Measurements from ENCODE around the gene RIN2. TPM values are rescaled to one million over a fixed set of nuclear protein-coding genes. Genes with fewer than 3 reads are reported as not detected.

Gene RIN2
- total and polyA plus RNA-seq, 9 of the 15 experiments (the other 6 are each of a cell fraction or from before 2014, with no cell fraction given): 0.09 TPM; not detected in 8

GRCh38 chr20:19773471-19773870 is 15.4 kb downstream of the RIN2 start:
- Histone ChIP-seq H3K4me1 (replicated peaks in 1 of 2; ENCODE audit: control insufficient read depth in 2 of 2, insufficient read depth in 2 of 2, low read length in 2 of 2) (no peaks in the 10 kb centered on the region), H3K9me3 (replicated peaks; ENCODE audit: control insufficient read depth, insufficient read depth, low read depth, low read length) (no peaks in the 10 kb centered on the region), H3K4me3 (no peak overlapping the region), H3K79me2 (ENCODE audit: control insufficient read depth, insufficient read depth, low read length) (no peaks in the 10 kb centered on the region), H2AFZ (ENCODE audit: low read depth, low read length) (no peak overlapping the region), H3K27ac (ENCODE audit: extremely low read depth, low read depth, low read length) (no peak overlapping the region), H3K36me3 (ENCODE audit: control insufficient read depth, insufficient read depth, low read length) (no peaks in the 10 kb centered on the region), H3K27me3 (ENCODE audit: control insufficient read depth in 2 of 2, insufficient read depth in 2 of 2, low read length in 2 of 2) (peaks cover 0 to 5% of the 10 kb centered on the region in 2 experiments; a peak in 2 of 5 replicates), H4K20me1 (replicated peaks; ENCODE audit: control insufficient read depth, insufficient read depth, low read length) (0 out of 2 replicates have a peak, but pooled peaks cover 4% of the 10 kb centered on the region), H3K9ac (ENCODE audit: insufficient read depth in 1 of 2, low read depth in 2 of 2, low read length in 2 of 2) (no peak overlapping the region), H3K9me1 (ENCODE audit: control insufficient read depth, insufficient read depth, low read length) (no peaks in the 10 kb centered on the region), H3K4me2 (ENCODE audit: insufficient read depth, low read length) (no peak overlapping the region)
- CTCF ChIA-PET (ENCODE audit: low intra/inter-chr PET ratio): no interaction called here
- TF ChIP-seq ZNF316 (IDR thresholded peaks at IDR 0.05) (no peak), MCM7 (IDR thresholded peaks at IDR 0.05) (no peak), KLF10 (CRISPR knock-in tag; IDR thresholded peaks at IDR 0.05) (no peak), MAFF (IDR thresholded peaks at IDR 0.05; ENCODE audit: low read length) (no peak)
- FAIRE-seq (no peak), DNase-seq (ENCODE audit: extremely low read depth in 1 of 4, low spot score in 3 of 4) (no peak), ATAC-seq (no peak)
- intact Hi-C loops (cut with micrococcal nuclease): no loop called here
- in situ Hi-C loops (cut with MboI): no loop called here
- WGBS (ENCODE audit: insufficient coverage, low coverage, missing lambda C conversion rate): 0% methylated on average over 2 of the region's 4 CpGs
- POLR2A ChIA-PET: interaction anchor here (1.0 kb wide), 1 partner anchor 10 kb away, joined by 3 read pairs; no protein-coding TSS in a partner anchor
- no TSS peak for BruUV-seq (replicated peaks)

GRCh38 chr20:19774135-19774933 is 16.3 kb downstream of the RIN2 start:
- BruUV-seq (replicated peaks): no TSS peak

More at GRCh38 chr20:19774135-19774933, 16.3 kb downstream of the RIN2 start:
- Histone ChIP-seq H3K4me2 (ENCODE audit: insufficient read depth, low read length) (no peak overlapping the region), H3K9me3 (replicated peaks; ENCODE audit: control insufficient read depth, insufficient read depth, low read depth, low read length) (no peaks in the 10 kb centered on the region), H3K9me1 (ENCODE audit: control insufficient read depth, insufficient read depth, low read length) (no peaks in the 10 kb centered on the region), H3K79me2 (ENCODE audit: control insufficient read depth, insufficient read depth, low read length) (no peaks in the 10 kb centered on the region), H3K27me3 (ENCODE audit: control insufficient read depth in 2 of 2, insufficient read depth in 2 of 2, low read length in 2 of 2) (peaks cover 0 to 5% of the 10 kb centered on the region in 2 experiments; a peak in 2 of 5 replicates), H4K20me1 (replicated peaks; ENCODE audit: control insufficient read depth, insufficient read depth, low read length) (0 out of 2 replicates have a peak, but pooled peaks cover 1% of the 10 kb centered on the region), H3K36me3 (ENCODE audit: control insufficient read depth, insufficient read depth, low read length) (no peaks in the 10 kb centered on the region), H2AFZ (ENCODE audit: low read depth, low read length) (no peak overlapping the region), H3K27ac (ENCODE audit: extremely low read depth, low read depth, low read length) (no peak overlapping the region), H3K4me3 (no peak overlapping the region), H3K4me1 (replicated peaks in 1 of 2; ENCODE audit: control insufficient read depth in 2 of 2, insufficient read depth in 2 of 2, low read length in 2 of 2) (no peaks in the 10 kb centered on the region), H3K9ac (ENCODE audit: insufficient read depth in 1 of 2, low read depth in 2 of 2, low read length in 2 of 2) (no peak overlapping the region)
- intact Hi-C loops (cut with micrococcal nuclease): no loop called here
- ChIA-PET CTCF (ENCODE audit: low intra/inter-chr PET ratio) (no interaction called here), POLR2A (interaction anchor here (1.0 kb wide), 1 partner anchor 9 kb away, joined by 3 read pairs; no protein-coding TSS in a partner anchor)
- TF ChIP-seq FUS (optimal IDR thresholded peaks at IDR 0.05; ENCODE audit: low read depth, low read length): no peak
- TF ChIP-seq CHCHD3 (CRISPR knock-in tag; IDR thresholded peaks at IDR 0.05): no peak
- no peak for TF ChIP-seq C11orf30 (IDR thresholded peaks at IDR 0.05; ENCODE audit: low read depth)
- TF ChIP-seq ZNF830 (CRISPR knock-in tag; IDR thresholded peaks at IDR 0.05): no peak
- no peak for TF ChIP-seq ZNF717 (CRISPR knock-in tag; IDR thresholded peaks at IDR 0.05)
- no peak for TF ChIP-seq RFX1 (IDR thresholded peaks at IDR 0.05)
- no peak for TF ChIP-seq TAF7 (tag; IDR thresholded peaks at IDR 0.05)
- no peak for TF ChIP-seq ZC3H8 (IDR thresholded peaks at IDR 0.05)
- no peak for TF ChIP-seq ZNF778 (CRISPR knock-in tag; IDR thresholded peaks at IDR 0.05)
- TF ChIP-seq PHF8 (IDR thresholded peaks at IDR 0.05; ENCODE audit: borderline replicate concordance, low read length): no peak
- TF ChIP-seq, protein P1, sequence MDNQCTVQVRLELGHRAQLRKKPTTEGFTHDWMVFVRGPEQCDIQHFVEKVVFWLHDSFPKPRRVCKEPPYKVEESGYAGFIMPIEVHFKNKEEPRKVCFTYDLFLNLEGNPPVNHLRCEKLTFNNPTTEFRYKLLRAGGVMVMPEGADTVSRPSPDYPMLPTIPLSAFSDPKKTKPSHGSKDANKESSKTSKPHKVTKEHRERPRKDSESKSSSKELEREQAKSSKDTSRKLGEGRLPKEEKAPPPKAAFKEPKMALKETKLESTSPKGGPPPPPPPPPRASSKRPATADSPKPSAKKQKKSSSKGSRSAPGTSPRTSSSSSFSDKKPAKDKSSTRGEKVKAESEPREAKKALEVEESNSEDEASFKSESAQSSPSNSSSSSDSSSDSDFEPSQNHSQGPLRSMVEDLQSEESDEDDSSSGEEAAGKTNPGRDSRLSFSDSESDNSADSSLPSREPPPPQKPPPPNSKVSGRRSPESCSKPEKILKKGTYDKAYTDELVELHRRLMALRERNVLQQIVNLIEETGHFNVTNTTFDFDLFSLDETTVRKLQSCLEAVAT (IDR thresholded peaks at IDR 0.05): no peak
- no peak for FAIRE-seq
- DNase-seq (ENCODE audit: extremely low read depth in 1 of 4, low spot score in 3 of 4): no peak
- ATAC-seq: no peak
- 0% methylated on average over 4 of the region's 4 CpGs for WGBS (ENCODE audit: insufficient coverage, low coverage, missing lambda C conversion rate)
- in situ Hi-C loops (cut with MboI): no loop called here
